H9 (cell line): Measurements from ENCODE around the gene PA2G4. TPM values are rescaled to one million over a fixed set of nuclear protein-coding genes. Genes with fewer than 3 reads are reported as not detected.

ENCODE experiments used
- DNase-seq: peaks from one replicate; pipeline ENCODE4 v3.0.0-alpha.2; 2017
- H2AFZ ChIP-seq: one replicate; pipeline ENCODE4 v1.6.1; 2013; ENCODE audit warnings: mild to moderate bottlenecking, low read length, control low read depth, moderate library complexity
- H2AK5ac ChIP-seq: 2 replicates; pipeline ENCODE4 v1.6.1; 2013; ENCODE audit warnings: low read length, control low read depth, mixed read lengths; ENCODE audit not compliant: insufficient read length
- H2BK120ac ChIP-seq: one replicate; pipeline ENCODE4 v1.6.1; 2013; ENCODE audit warnings: low read depth, mild to moderate bottlenecking, low read length, control low read depth, inconsistent platforms; ENCODE audit not compliant: poor library complexity, severe bottlenecking
- H2BK12ac ChIP-seq: 2 replicates; pipeline ENCODE4 v1.6.1; 2013; ENCODE audit warnings: low read length, control low read depth, mixed read lengths, low read depth; ENCODE audit not compliant: insufficient read length
- H2BK15ac ChIP-seq: 2 replicates; pipeline ENCODE4 v1.6.1; 2013; ENCODE audit warnings: low read depth, low read length, control low read depth
- H2BK20ac ChIP-seq: one replicate; pipeline ENCODE4 v1.6.1; 2013; ENCODE audit warnings: low read depth, mild to moderate bottlenecking, low read length, control low read depth, inconsistent platforms; ENCODE audit not compliant: poor library complexity, severe bottlenecking
- H2BK5ac ChIP-seq: 2 replicates; pipeline ENCODE4 v1.6.1; 2013; ENCODE audit warnings: low read length, control low read depth, mixed read lengths; ENCODE audit not compliant: insufficient read length
- H3K14ac ChIP-seq: 2 replicates; pipeline ENCODE4 v1.6.1; 2013; ENCODE audit warnings: low read length, control low read depth; ENCODE audit not compliant: insufficient read depth
- H3K18ac ChIP-seq: 2 replicates; pipeline ENCODE4 v1.6.1; 2013; ENCODE audit warnings: low read depth, mild to moderate bottlenecking, mixed read lengths, low read length, control low read depth; ENCODE audit not compliant: insufficient read length
- H3K23ac ChIP-seq: 2 replicates; pipeline ENCODE4 v1.6.1; 2013; ENCODE audit warnings: low read length, control low read depth, mixed read lengths, low read depth; ENCODE audit not compliant: insufficient read length
- H3K23me2 ChIP-seq: 2 replicates; pipeline ENCODE4 v1.6.1; 2013; ENCODE audit warnings: low read depth, mild to moderate bottlenecking, mixed read lengths, low read length, control low read depth; ENCODE audit not compliant: insufficient read length, poor library complexity, severe bottlenecking
- H3K27ac ChIP-seq: 2 replicates; pipeline ENCODE4 v1.5.1; 2013; ENCODE audit warnings: low read length, control low read depth, mixed read lengths, low read depth; ENCODE audit not compliant: insufficient read length
- H3K27me3 ChIP-seq: 2 replicates; pipeline ENCODE4 v1.6.1; 2013; ENCODE audit warnings: low read length, control low read depth, inconsistent platforms; ENCODE audit not compliant: insufficient read depth
- H3K4ac ChIP-seq: 2 replicates; pipeline ENCODE4 v1.6.1; 2013; ENCODE audit warnings: low read depth, mild to moderate bottlenecking, control low read depth, inconsistent platforms, low read length, moderate library complexity
- H3K4me1 ChIP-seq: 2 replicates; pipeline ENCODE4 v1.6.1; 2013; ENCODE audit warnings: low read length, control low read depth, inconsistent platforms; ENCODE audit not compliant: insufficient read depth
- H3K4me2 ChIP-seq: 2 replicates; pipeline ENCODE4 v1.6.1; 2013; ENCODE audit warnings: low read length, control low read depth, mixed read lengths; ENCODE audit not compliant: insufficient read length, insufficient read depth
- H3K56ac ChIP-seq: 2 replicates; pipeline ENCODE4 v1.6.1; 2013; ENCODE audit warnings: low read depth, mild to moderate bottlenecking, mixed read lengths, low read length, control low read depth; ENCODE audit not compliant: insufficient read length
- H3K79me1 ChIP-seq: 2 replicates; pipeline ENCODE4 v1.6.1; 2013; ENCODE audit warnings: low read depth, mild to moderate bottlenecking, moderate library complexity, low read length, control low read depth, inconsistent platforms; ENCODE audit not compliant: insufficient read depth, poor library complexity, severe bottlenecking
- H3K79me2 ChIP-seq: 2 replicates; pipeline ENCODE4 v1.6.1; 2013; ENCODE audit warnings: low read length, control low read depth, inconsistent platforms; ENCODE audit not compliant: insufficient read depth
- H3K9ac ChIP-seq: 2 replicates; pipeline ENCODE4 v1.6.1; 2013; ENCODE audit warnings: low read length, control low read depth, mixed read lengths; ENCODE audit not compliant: insufficient read length; ENCODE audit errors: extremely low read depth
- H3K9me3 ChIP-seq: one replicate; pipeline ENCODE4 v1.6.1; 2013; ENCODE audit warnings: low read depth, low read length, inconsistent platforms; ENCODE audit not compliant: control insufficient read depth
- H3T11ph ChIP-seq: one replicate; pipeline ENCODE4 v1.6.1; 2013; ENCODE audit warnings: mild to moderate bottlenecking, low read length, control low read depth, inconsistent platforms
- H4K20me1 ChIP-seq: one replicate; pipeline ENCODE4 v1.6.1; 2013; ENCODE audit not compliant: control insufficient read depth, insufficient read length, insufficient read depth
- H4K5ac ChIP-seq: 2 replicates; pipeline ENCODE4 v1.6.1; 2013; ENCODE audit warnings: low read depth, mild to moderate bottlenecking, mixed read lengths, low read length, control low read depth; ENCODE audit not compliant: insufficient read length
- H4K8ac ChIP-seq: replicated peaks from 2 replicates; pipeline ENCODE4 v1.6.1; 2013; ENCODE audit warnings: low read length, control low read depth, mixed read lengths, low read depth; ENCODE audit not compliant: insufficient read length
- H4K91ac ChIP-seq: 2 replicates; pipeline ENCODE4 v1.6.1; 2013; ENCODE audit warnings: low read depth, mild to moderate bottlenecking, moderate library complexity, mixed read lengths, low read length, control low read depth; ENCODE audit not compliant: insufficient read length
- H3K27ac Mint-ChIP-seq, 3 experiments: 2 replicates in 2 of 3; 3 replicates in 1 of 3; pipeline ENCODE4 v1.8.0; 2020 to 2021; ENCODE audit warnings: mixed read lengths in 3 of 3, mild to moderate bottlenecking in 1 of 3, moderate library complexity in 1 of 3
- H3K27me3 Mint-ChIP-seq: 2 replicates; pipeline ENCODE4 v1.8.0; 2021; ENCODE audit warnings: low read depth, mild to moderate bottlenecking, moderate library complexity, mixed read lengths
- H3K36me3 Mint-ChIP-seq, 3 experiments: 2 replicates in 2 of 3; 3 replicates in 1 of 3; pipeline ENCODE4 v1.8.0; 2020 to 2021; ENCODE audit warnings: low read depth in 3 of 3, mixed read lengths in 3 of 3; ENCODE audit not compliant: insufficient read depth in 1 of 3
- H3K4me1 Mint-ChIP-seq, 2 experiments: 2 replicates each; pipeline ENCODE4 v1.8.0; 2020; ENCODE audit warnings: mixed read lengths in 2 of 2
- H3K4me3 Mint-ChIP-seq, 2 experiments: 2 replicates in 1 of 2; 3 replicates in 1 of 2; pipeline ENCODE4 v1.8.0; 2020 to 2021; ENCODE audit warnings: mild to moderate bottlenecking in 2 of 2, mixed read lengths in 2 of 2, moderate library complexity in 1 of 2
- H3K9me3 Mint-ChIP-seq, 2 experiments: 2 replicates in 1 of 2; 3 replicates in 1 of 2; pipeline ENCODE4 v1.8.0; 2020; ENCODE audit warnings: mild to moderate bottlenecking in 2 of 2, mixed read lengths in 2 of 2, moderate library complexity in 1 of 2
- WGBS: extraction: QIAGEN DNeasy Blood & Tissue Kit; methylation state at CpG from one replicate; pipeline ENCODE4 v1.1.7; 2013; ENCODE audit warnings: missing lambda C conversion rate, low lambda C conversion rate, mixed read lengths; ENCODE audit not compliant: insufficient read length; ENCODE audit errors: extremely low coverage; 5-methylcytosine and 5-hydroxymethylcytosine counted together
- total RNA-seq: library from RNA; stranded (reverse); gene quantifications from 2 replicates; pipeline ENCODE4 v1.2.1, GENCODE V29; 2021
- TF ChIP-seq, protein P1 (sequence below): fragments of 200-600 bp; sonication (generic); conservative IDR thresholded peaks from 3 replicates; pipeline ENCODE4 v1.8.0; 2021; ENCODE audit warnings: antibody characterized with exemption, mild to moderate bottlenecking

PA2G4 gene
- total RNA-seq, 1 experiment from 2014 or later = 248 TPM

- no peak overlapping the region for H2BK20ac ChIP-seq
- peaks cover 2% of the 10 kb centered on the region; the same call in 1 of the 2 replicates for H3K27me3 Mint-ChIP-seq
- no peaks in the 10 kb centered on the region for H3K79me1 ChIP-seq
- peaks cover 8% of the 10 kb centered on the region for H3K23me2 ChIP-seq
- H4K8ac ChIP-seq = no peak overlapping the region
- no peak overlapping the region for H3K14ac ChIP-seq
- H3K79me2 ChIP-seq = peaks cover 3% of the 10 kb centered on the region; the same call in 1 of the 2 replicates
- no peak overlapping the region for H3K9ac ChIP-seq
- no peaks in the 10 kb centered on the region for H4K20me1 ChIP-seq
- no peaks in the 10 kb centered on the region for H3K9me3 ChIP-seq
- H4K5ac ChIP-seq = no peak overlapping the region
- H3K27ac Mint-ChIP-seq = peak overlapping the region in 2 of 3 experiments; percentile 3 to 23; a peak in 1 of 7 replicates
- no peak overlapping the region for H2BK15ac ChIP-seq
- H3K4me1 Mint-ChIP-seq = peaks cover 22 to 25% of the 10 kb centered on the region in 2 experiments
- H3K9me3 Mint-ChIP-seq = peaks cover 3 to 7% of the 10 kb centered on the region in 2 experiments; a peak in 2 of 5 replicates
- H3K4ac ChIP-seq = no peak overlapping the region
- TF ChIP-seq, protein P1, sequence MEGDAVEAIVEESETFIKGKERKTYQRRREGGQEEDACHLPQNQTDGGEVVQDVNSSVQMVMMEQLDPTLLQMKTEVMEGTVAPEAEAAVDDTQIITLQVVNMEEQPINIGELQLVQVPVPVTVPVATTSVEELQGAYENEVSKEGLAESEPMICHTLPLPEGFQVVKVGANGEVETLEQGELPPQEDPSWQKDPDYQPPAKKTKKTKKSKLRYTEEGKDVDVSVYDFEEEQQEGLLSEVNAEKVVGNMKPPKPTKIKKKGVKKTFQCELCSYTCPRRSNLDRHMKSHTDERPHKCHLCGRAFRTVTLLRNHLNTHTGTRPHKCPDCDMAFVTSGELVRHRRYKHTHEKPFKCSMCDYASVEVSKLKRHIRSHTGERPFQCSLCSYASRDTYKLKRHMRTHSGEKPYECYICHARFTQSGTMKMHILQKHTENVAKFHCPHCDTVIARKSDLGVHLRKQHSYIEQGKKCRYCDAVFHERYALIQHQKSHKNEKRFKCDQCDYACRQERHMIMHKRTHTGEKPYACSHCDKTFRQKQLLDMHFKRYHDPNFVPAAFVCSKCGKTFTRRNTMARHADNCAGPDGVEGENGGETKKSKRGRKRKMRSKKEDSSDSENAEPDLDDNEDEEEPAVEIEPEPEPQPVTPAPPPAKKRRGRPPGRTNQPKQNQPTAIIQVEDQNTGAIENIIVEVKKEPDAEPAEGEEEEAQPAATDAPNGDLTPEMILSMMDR = no peak
- no peak overlapping the region for H2BK5ac ChIP-seq
- no peak overlapping the region for H3K23ac ChIP-seq
- H3T11ph ChIP-seq = no peak overlapping the region
- no peak overlapping the region for H3K18ac ChIP-seq
- H2AFZ ChIP-seq = no peak overlapping the region
- no peak for DNase-seq
- H3K4me3 Mint-ChIP-seq = peak overlapping the region in 1 of 2 experiments; percentile 97; a peak in 3 of 5 replicates
- no peak overlapping the region for H2AK5ac ChIP-seq
- no peak overlapping the region for H2BK120ac ChIP-seq
- H3K4me1 ChIP-seq = no peaks in the 10 kb centered on the region; the same call in 1 of the 2 replicates
- H3K36me3 Mint-ChIP-seq = peaks cover 27 to 43% (median 37%) of the 10 kb centered on the region in 3 experiments
- no peaks in the 10 kb centered on the region for H3K27me3 ChIP-seq
- H3K56ac ChIP-seq = no peak overlapping the region
- WGBS = no CpG with 5 or more reads among the region's 17 CpGs
- H4K91ac ChIP-seq = no peak overlapping the region
- H3K27ac ChIP-seq = no peak overlapping the region
- H2BK12ac ChIP-seq = no peak overlapping the region
- H3K4me2 ChIP-seq = no peak overlapping the region
Observed at GRCh38 chr12:56120158-56120846, 15.9 kb downstream of the PA2G4 start.
